PC-3 (cell line): ENCODE data around the gene ZNF43.

ENCODE experiments used
- EZH2 ChIP-seq: fragments of 300-600 bp; sonication (generic); IDR thresholded peaks from one replicate; pipeline ENCODE4 v1.6.1; 2017; ENCODE audit warnings: antibody characterized with exemption, mild to moderate bottlenecking, low read length; ENCODE audit not compliant: unreplicated experiment
- EZH2phosphoT487 ChIP-seq: fragments of 300-600 bp; sonication (generic); IDR thresholded peaks from 2 replicates; pipeline ENCODE4 v1.6.1; 2018; ENCODE audit warnings: mild to moderate bottlenecking, antibody characterized with exemption, low read length, borderline replicate concordance
- TF ChIP-seq, protein P1 (sequence below): fragments of 300-600 bp; sonication (generic); conservative IDR thresholded peaks from 2 replicates; pipeline ENCODE4 v1.5.1; 2017; ENCODE audit warnings: antibody characterized with exemption, low read depth, mild to moderate bottlenecking, low read length

DNA sequence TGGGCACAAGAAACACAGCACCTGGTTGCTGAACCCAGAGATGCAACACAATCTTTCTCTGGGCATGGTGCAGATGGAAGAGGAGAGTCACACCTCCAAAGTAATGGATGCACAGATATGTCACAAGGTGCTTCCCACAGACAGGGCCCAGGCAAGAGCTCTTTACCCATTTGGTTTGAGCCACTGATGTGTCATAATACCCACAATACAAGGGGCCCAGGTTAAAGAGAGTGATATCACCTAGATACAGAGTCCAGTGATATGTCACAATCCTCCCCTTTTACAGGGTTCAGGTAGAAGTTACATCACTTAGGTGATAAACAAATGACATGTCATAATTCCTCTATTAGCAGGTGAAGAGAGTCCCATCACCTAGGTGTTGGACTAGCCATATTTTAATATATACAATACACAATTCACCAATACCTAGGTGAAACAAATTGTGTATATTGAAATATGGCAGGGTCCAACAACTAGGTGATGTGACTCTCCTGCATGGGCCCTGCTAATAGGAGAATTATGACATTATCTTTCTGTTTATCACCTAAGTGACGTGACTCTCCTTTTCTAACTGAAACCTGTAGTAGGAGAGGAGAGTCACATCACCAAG, 5.6 kb upstream of the ZNF43 start:
- TF ChIP-seq, protein P1, sequence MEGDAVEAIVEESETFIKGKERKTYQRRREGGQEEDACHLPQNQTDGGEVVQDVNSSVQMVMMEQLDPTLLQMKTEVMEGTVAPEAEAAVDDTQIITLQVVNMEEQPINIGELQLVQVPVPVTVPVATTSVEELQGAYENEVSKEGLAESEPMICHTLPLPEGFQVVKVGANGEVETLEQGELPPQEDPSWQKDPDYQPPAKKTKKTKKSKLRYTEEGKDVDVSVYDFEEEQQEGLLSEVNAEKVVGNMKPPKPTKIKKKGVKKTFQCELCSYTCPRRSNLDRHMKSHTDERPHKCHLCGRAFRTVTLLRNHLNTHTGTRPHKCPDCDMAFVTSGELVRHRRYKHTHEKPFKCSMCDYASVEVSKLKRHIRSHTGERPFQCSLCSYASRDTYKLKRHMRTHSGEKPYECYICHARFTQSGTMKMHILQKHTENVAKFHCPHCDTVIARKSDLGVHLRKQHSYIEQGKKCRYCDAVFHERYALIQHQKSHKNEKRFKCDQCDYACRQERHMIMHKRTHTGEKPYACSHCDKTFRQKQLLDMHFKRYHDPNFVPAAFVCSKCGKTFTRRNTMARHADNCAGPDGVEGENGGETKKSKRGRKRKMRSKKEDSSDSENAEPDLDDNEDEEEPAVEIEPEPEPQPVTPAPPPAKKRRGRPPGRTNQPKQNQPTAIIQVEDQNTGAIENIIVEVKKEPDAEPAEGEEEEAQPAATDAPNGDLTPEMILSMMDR = no peak
- TF ChIP-seq EZH2phosphoT487 (no peak), EZH2 (no peak)
